NCI-H510A (cell line): ENCODE data around the gene SUN1.
"Not testable (repeated sequence)": the region's sequence is repeated elsewhere in the genome, so short reads cannot be mapped to it uniquely, and the experiment has no call there.

Experiments used
- DNase-seq: peaks from one replicate; lab custom pipeline; 2025; lab: John Stamatoyannopoulos, UW

The SUN1 gene

GRCh38 chr7:832167-832967, at the start of gene SUN1:
Gene SUN1 (plus strand): TSS chr7:832476. CDS start chr7:832525, 49 bp downstream.
- DNase-seq, result no peak

GRCh38 chr7:782718-783449, 49.4 kb upstream of the SUN1 start:
- DNase-seq, result no peak

GRCh38 chr7:783556-784490, 48.5 kb upstream of the SUN1 start:
- no peak for DNase-seq

- DNase-seq, result no peak
These were observed 47.3 kb upstream of the SUN1 start for GRCh38 chr7:784971-785370.

GRCh38 chr7:785416-785815, 46.9 kb upstream of the SUN1 start:
- no peak for DNase-seq

- DNase-seq, result no peak
These were observed 45.6 kb upstream of the SUN1 start for GRCh38 chr7:786472-787255.

- DNase-seq, result no peak
These were observed 44.7 kb upstream of the SUN1 start for GRCh38 chr7:787332-788240.

GRCh38 chr7:791519-791918, 40.8 kb upstream of the SUN1 start:
- DNase-seq, result no peak

GRCh38 chr7:794207-794606, 38.1 kb upstream of the SUN1 start:
- no peak for DNase-seq

GRCh38 chr7:794671-795329, 37.5 kb upstream of the SUN1 start:
- no peak for DNase-seq

- not testable (repeated sequence) for DNase-seq
These were observed 35.7 kb upstream of the SUN1 start for GRCh38 chr7:796434-797169.

- no peak for DNase-seq
These were observed 33.3 kb upstream of the SUN1 start for GRCh38 chr7:798921-799470.

- DNase-seq, result no peak
These were observed 31.6 kb upstream of the SUN1 start for GRCh38 chr7:800692-801091.

- not testable (repeated sequence) for DNase-seq
These were observed 30.9 kb upstream of the SUN1 start for GRCh38 chr7:801351-801750.

GRCh38 chr7:801940-802381, 30.3 kb upstream of the SUN1 start:
- no peak for DNase-seq

GRCh38 chr7:802500-803242, 29.6 kb upstream of the SUN1 start:
- DNase-seq, result no peak

GRCh38 chr7:803243-803635, 29.0 kb upstream of the SUN1 start:
- no peak for DNase-seq

- DNase-seq, result not testable (repeated sequence)
These were observed 28.5 kb upstream of the SUN1 start for GRCh38 chr7:803796-804195.
